ENCODE data around the gene SUGCT. TPM values are rescaled to one million over a fixed set of nuclear protein-coding genes. Genes with fewer than 3 reads are reported as not detected.

Gene SUGCT
- total and polyA plus RNA-seq, 10 donors = 1.4 to 13.6 (median 2.5) TPM

DNA sequence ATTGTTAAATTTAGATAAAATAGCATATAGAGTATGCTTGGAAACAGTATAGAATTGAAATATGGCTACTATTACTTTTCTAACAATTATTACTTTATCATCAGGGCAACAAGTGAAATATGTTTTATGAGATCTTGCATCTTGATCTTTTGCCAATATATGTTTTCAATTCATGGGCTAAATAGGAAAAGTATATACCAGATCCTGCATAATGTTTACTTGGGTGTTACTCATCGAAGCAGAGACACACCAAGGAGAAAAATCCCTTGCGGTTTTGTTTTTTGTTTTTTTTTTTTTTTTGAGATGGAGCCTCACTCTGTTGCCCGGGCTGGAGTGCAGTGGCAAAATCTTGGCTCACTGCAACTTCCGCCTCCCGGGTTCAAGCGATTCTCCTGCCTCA is 541.4 kb downstream of the SUGCT start:
- no peaks in the 10 kb centered on the region for H3K36me3 ChIP-seq
- H3K9me3 ChIP-seq = no peaks in the 10 kb centered on the region
- H3K4me3 ChIP-seq = no peak overlapping the region
- DNase-seq = no peak
- TF ChIP-seq POLR2A (IDR thresholded peaks at IDR 0.05) = no peak
- TF ChIP-seq, protein P1, sequence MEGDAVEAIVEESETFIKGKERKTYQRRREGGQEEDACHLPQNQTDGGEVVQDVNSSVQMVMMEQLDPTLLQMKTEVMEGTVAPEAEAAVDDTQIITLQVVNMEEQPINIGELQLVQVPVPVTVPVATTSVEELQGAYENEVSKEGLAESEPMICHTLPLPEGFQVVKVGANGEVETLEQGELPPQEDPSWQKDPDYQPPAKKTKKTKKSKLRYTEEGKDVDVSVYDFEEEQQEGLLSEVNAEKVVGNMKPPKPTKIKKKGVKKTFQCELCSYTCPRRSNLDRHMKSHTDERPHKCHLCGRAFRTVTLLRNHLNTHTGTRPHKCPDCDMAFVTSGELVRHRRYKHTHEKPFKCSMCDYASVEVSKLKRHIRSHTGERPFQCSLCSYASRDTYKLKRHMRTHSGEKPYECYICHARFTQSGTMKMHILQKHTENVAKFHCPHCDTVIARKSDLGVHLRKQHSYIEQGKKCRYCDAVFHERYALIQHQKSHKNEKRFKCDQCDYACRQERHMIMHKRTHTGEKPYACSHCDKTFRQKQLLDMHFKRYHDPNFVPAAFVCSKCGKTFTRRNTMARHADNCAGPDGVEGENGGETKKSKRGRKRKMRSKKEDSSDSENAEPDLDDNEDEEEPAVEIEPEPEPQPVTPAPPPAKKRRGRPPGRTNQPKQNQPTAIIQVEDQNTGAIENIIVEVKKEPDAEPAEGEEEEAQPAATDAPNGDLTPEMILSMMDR (IDR thresholded peaks at IDR 0.05 in 8 of 11, conservative IDR thresholded peaks at IDR 0.05 in 3 of 11) = no peak
- TF ChIP-seq POLR2AphosphoS5 (IDR thresholded peaks at IDR 0.05) = no peak
- no peaks in the 10 kb centered on the region for H3K4me1 ChIP-seq
- H3K27ac ChIP-seq = no peak overlapping the region
- intact Hi-C loops (cut with DNase I; ENCODE audit: low total_unique reads) = no loop called here
- no peaks in the 10 kb centered on the region for H3K27me3 ChIP-seq (replicated peaks in 1 of 7)
- WGBS, 5 donors = 87 to 98% (median 94%) methylated on average over 6 of the region's 6 CpGs

DNA sequence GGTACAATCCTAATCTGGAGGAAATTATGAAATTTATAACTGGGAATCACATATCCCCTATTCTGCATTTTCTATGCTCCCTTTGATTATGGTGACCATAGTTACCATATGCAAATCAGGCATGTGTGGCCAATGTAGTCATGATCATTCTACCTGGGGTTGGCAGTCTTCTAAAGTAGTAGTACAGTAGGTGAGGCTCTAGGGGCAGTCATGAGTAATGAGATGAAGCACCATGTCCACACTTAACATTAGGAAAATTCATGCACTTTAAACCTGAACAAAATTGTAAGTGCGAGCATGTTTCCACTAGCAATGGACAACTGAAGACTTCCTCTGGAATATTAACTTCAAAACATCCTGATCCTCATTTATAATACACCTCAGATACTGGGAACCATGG is 545.9 kb downstream of the SUGCT start:
- Histone ChIP-seq H3K27ac (no peak overlapping the region), H3K36me3 (no peaks in the 10 kb centered on the region), H3K9me3 (peaks cover 0 to 4% (median 0%) of the 10 kb centered on the region in 8 donors), H3K4me3 (no peak overlapping the region), H3K27me3 (replicated peaks in 1 of 7) (no peaks in the 10 kb centered on the region), H3K4me1 (no peaks in the 10 kb centered on the region)
- TF ChIP-seq, protein P1 (IDR thresholded peaks at IDR 0.05 in 8 of 11, conservative IDR thresholded peaks at IDR 0.05 in 3 of 11) = peak in 2 of 11 experiments; percentile 15 to 19
- no peak for TF ChIP-seq POLR2A (IDR thresholded peaks at IDR 0.05)
- no peak for DNase-seq
- WGBS, 5 donors = 80 to 95% (median 88%) methylated on average over 1 of the region's 1 CpG
- intact Hi-C loops (cut with DNase I; ENCODE audit: low total_unique reads) = no loop called here

DNA sequence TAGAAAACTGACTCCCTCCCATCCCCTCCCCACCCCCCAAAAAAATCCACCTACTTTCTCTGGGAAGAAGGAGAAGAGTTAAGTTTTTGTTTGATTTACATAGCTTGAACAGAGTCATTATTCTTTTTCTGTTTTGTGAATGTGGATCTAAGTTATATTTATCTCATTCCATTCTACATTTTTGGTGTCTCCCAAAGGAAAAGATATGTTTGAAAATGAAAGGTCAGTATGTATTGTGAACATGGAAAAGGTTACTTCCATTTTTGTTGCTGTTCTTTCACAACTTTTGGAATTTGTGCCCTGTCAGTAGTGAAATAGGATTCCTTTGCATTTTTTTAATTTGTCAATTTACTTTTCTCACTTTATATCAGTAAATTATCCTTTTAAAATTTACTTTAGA is 547.9 kb downstream of the SUGCT start:
- no peak for DNase-seq
- intact Hi-C loops (cut with DNase I; ENCODE audit: low total_unique reads) = no loop called here
- Histone ChIP-seq H3K9me3 (peaks cover 0 to 4% (median 0%) of the 10 kb centered on the region in 8 donors), H3K36me3 (no peaks in the 10 kb centered on the region), H3K27ac (no peak overlapping the region), H3K27me3 (replicated peaks in 1 of 7) (no peaks in the 10 kb centered on the region), H3K4me3 (no peak overlapping the region), H3K4me1 (no peaks in the 10 kb centered on the region)
- TF ChIP-seq, protein P1 (IDR thresholded peaks at IDR 0.05 in 8 of 11, conservative IDR thresholded peaks at IDR 0.05 in 3 of 11) = no peak
- TF ChIP-seq POLR2A (IDR thresholded peaks at IDR 0.05) = no peak

DNA sequence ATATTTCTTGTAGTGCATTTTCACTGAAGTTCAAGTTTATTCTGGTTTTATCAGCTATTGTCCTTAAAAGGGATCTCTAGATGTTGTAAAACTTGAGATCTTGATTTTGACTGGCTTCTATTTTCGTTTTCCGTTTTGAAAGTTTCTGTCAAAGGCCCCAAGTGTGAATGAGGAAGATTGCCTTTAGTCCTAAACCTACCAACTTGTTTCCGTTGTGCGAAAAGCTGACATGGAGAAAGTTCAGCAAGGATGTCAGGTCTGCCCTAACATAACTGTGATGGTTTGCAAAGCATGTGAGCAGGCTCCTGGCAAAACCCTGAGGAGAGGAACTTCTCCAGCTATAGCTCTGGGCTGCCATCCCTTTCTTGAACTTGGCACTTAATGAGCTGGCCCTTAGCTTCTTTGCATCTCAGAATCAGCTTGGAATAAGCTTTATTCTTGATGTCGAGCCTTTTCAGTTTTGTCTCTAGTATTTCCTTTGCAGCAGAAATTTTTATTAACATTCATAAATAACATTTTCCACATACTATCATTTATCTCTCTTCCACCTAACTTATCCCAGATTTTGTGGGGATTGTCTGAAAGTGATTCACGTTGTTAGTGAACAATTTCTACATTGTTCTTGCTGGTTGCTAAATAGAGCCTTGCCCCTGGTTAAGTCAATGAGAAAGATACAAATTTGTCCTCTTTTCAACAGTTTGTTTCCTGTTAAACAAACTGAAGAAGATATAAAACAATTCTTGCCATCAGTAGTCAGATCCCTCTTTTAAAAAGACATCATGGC is 559.4 kb downstream of the SUGCT start:
- intact Hi-C loops (cut with DNase I; ENCODE audit: low total_unique reads) = no loop called here
- Histone ChIP-seq H3K9me3 (no peaks in the 10 kb centered on the region), H3K27me3 (replicated peaks in 1 of 7) (no peaks in the 10 kb centered on the region), H3K27ac (no peak overlapping the region), H3K4me1 (no peaks in the 10 kb centered on the region), H3K4me3 (no peak overlapping the region), H3K36me3 (no peaks in the 10 kb centered on the region)
- TF ChIP-seq, protein P1 (IDR thresholded peaks at IDR 0.05 in 8 of 11, conservative IDR thresholded peaks at IDR 0.05 in 3 of 11) = no peak
- TF ChIP-seq POLR2A (IDR thresholded peaks at IDR 0.05) (no peak), POLR2AphosphoS5 (IDR thresholded peaks at IDR 0.05) (no peak)
- no peak for DNase-seq
- WGBS, 5 donors = 65 to 91% (median 82%) methylated on average over 6 of the region's 6 CpGs
